SK-N-SH treated with all-trans-retinoic acid at 6 μM for 48 hours (cell line): ENCODE results near the gene PIK3AP1.
"Not testable (repeated sequence)": the region's sequence is repeated elsewhere in the genome, so short reads cannot be mapped to it uniquely, and the experiment has no call there.

Source experiments
- ATAC-seq: fragments of 200-7000 bp; cut with Tn5 transposase; 3 replicates; pipeline ENCODE4 v1.9.1; 2020; ENCODE audit warnings: mild to moderate bottlenecking, moderate library complexity
- BACH2 ChIP-seq: fragments of 250-450 bp; sonication (Bioruptor Pico); IDR thresholded peaks from 2 replicates; pipeline ENCODE4 v1.9.0; 2021; ENCODE audit warnings: mild to moderate bottlenecking, borderline replicate concordance
- ESRRG ChIP-seq: fragments of 250-450 bp; sonication (Bioruptor Pico); IDR thresholded peaks from 2 replicates; pipeline ENCODE4 v1.6.1; 2021; ENCODE audit warnings: mild to moderate bottlenecking
- GLIS3 ChIP-seq: fragments of 250-450 bp; sonication (Bioruptor Pico); IDR thresholded peaks from 2 replicates; pipeline ENCODE4 v1.5.0; 2020; ENCODE audit warnings: mild to moderate bottlenecking, moderate library complexity
- ISL1 ChIP-seq: fragments of 250-450 bp; sonication (Bioruptor Pico); IDR thresholded peaks from 2 replicates; pipeline ENCODE4 v2.1.2; 2022; ENCODE audit warnings: mild to moderate bottlenecking, moderate library complexity
- OSR1 ChIP-seq: fragments of 250-450 bp; sonication (Bioruptor Pico); IDR thresholded peaks from 2 replicates; pipeline ENCODE4 v1.8.0; 2022; ENCODE audit warnings: moderate library complexity, mild to moderate bottlenecking, inconsistent platforms
- PPARA ChIP-seq: fragments of 250-450 bp; sonication (Bioruptor Pico); IDR thresholded peaks from 2 replicates; pipeline ENCODE4 v1.5.0; 2020; ENCODE audit warnings: mild to moderate bottlenecking, borderline replicate concordance
- RARB ChIP-seq: fragments of 250-450 bp; sonication (Bioruptor Pico); IDR thresholded peaks from 2 replicates; pipeline ENCODE4 v1.8.0; 2021; ENCODE audit warnings: mild to moderate bottlenecking, moderate library complexity
- SNAI2 ChIP-seq: fragments of 250-450 bp; sonication (Bioruptor Pico); IDR thresholded peaks from 2 replicates; pipeline ENCODE4 v1.5.0; 2020; ENCODE audit warnings: mild to moderate bottlenecking, moderate library complexity
- TCF4 ChIP-seq: fragments of 250-450 bp; sonication (Bioruptor Pico); IDR thresholded peaks from 2 replicates; pipeline ENCODE4 v1.8.0; 2021; ENCODE audit warnings: mild to moderate bottlenecking, moderate library complexity, borderline replicate concordance
- TOX ChIP-seq: fragments of 250-450 bp; sonication (Bioruptor Pico); IDR thresholded peaks from 2 replicates; pipeline ENCODE4 v1.8.0; 2021; ENCODE audit warnings: mild to moderate bottlenecking, moderate library complexity, borderline replicate concordance
- ZC3H10 ChIP-seq: fragments of 250-450 bp; sonication (Bioruptor Pico); IDR thresholded peaks from 2 replicates; pipeline ENCODE4 v1.5.1; 2021; ENCODE audit warnings: mild to moderate bottlenecking, moderate library complexity
- ZFP3 ChIP-seq: fragments of 250-450 bp; sonication (Bioruptor Pico); IDR thresholded peaks from 2 replicates; pipeline ENCODE4 v1.5.0; 2020; ENCODE audit warnings: mild to moderate bottlenecking, moderate library complexity
- ZFP30 ChIP-seq: fragments of 450-650 bp; formaldehyde crosslinking; IDR thresholded peaks from 2 replicates; pipeline ENCODE4 v1.5.0; 2022; ENCODE audit warnings: mild to moderate bottlenecking, moderate library complexity
- ZNF565 ChIP-seq: fragments of 450-650 bp; formaldehyde crosslinking; conservative IDR thresholded peaks from 2 replicates; pipeline ENCODE4 v1.5.0; 2020; ENCODE audit warnings: low read depth, mild to moderate bottlenecking, moderate library complexity
- ZNF70 ChIP-seq: fragments of 450-650 bp; formaldehyde crosslinking; IDR thresholded peaks from 2 replicates; pipeline ENCODE4 v1.5.0; 2020; ENCODE audit warnings: mild to moderate bottlenecking, moderate library complexity
- ZNF8 ChIP-seq: fragments of 450-650 bp; formaldehyde crosslinking; IDR thresholded peaks from 2 replicates; pipeline ENCODE4 v1.5.0; 2020; ENCODE audit warnings: mild to moderate bottlenecking, moderate library complexity
- TF ChIP-seq, protein P1 (sequence below): fragments of 250-450 bp; sonication (Bioruptor Pico); IDR thresholded peaks from 2 replicates; pipeline ENCODE4 v1.8.0; 2020; ENCODE audit warnings: mild to moderate bottlenecking, moderate library complexity, borderline replicate concordance
- TF ChIP-seq, protein P2 (sequence below): fragments of 250-450 bp; sonication (Bioruptor Pico); IDR thresholded peaks from 2 replicates; pipeline ENCODE4 v1.5.1; 2021; ENCODE audit warnings: mild to moderate bottlenecking, moderate library complexity
- TF ChIP-seq, protein P3 (sequence below): fragments of 250-450 bp; sonication (Bioruptor Pico); IDR thresholded peaks from 2 replicates; pipeline ENCODE4 v1.5.1; 2020; ENCODE audit warnings: low read depth, mild to moderate bottlenecking, moderate library complexity
- TF ChIP-seq, protein P4 (sequence below): fragments of 250-450 bp; sonication (Bioruptor Pico); IDR thresholded peaks from 2 replicates; pipeline ENCODE4 v1.8.0; 2021; ENCODE audit warnings: low read depth, mild to moderate bottlenecking, moderate library complexity, borderline replicate concordance
- TF ChIP-seq, protein P5 (sequence below): fragments of 250-450 bp; sonication (Bioruptor Pico); IDR thresholded peaks from 2 replicates; pipeline ENCODE4 v1.5.0; 2020; ENCODE audit warnings: mild to moderate bottlenecking, moderate library complexity

Gene PIK3AP1

DNA sequence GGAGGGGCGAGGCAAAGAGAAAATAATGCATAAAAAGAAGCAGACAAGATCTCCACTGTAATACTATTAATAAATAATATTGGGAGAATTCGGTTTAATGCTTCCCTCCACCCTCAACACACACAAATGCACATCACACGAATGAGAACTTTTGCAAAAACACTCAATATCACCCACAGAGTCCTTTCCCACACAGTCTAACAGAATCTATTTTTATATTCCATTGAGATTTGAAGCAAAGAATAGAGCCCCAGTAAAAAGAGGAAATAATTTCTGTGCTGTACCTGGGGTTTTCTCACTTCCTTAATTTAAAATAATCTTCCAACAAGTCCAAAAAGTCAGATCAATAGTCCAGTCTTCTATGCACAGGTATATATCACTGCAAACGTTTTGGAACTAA lies 17.0 kb downstream of the PIK3AP1 start:
- TF ChIP-seq TCF4 (CRISPR knock-in tag): no peak
- no peak for TF ChIP-seq PPARA (CRISPR knock-in tag)
- TF ChIP-seq ZNF70 (CRISPR knock-in tag): no peak
- no peak for TF ChIP-seq GLIS3 (CRISPR knock-in tag)
- no peak for TF ChIP-seq SNAI2 (CRISPR knock-in tag)
- TF ChIP-seq, protein P1, sequence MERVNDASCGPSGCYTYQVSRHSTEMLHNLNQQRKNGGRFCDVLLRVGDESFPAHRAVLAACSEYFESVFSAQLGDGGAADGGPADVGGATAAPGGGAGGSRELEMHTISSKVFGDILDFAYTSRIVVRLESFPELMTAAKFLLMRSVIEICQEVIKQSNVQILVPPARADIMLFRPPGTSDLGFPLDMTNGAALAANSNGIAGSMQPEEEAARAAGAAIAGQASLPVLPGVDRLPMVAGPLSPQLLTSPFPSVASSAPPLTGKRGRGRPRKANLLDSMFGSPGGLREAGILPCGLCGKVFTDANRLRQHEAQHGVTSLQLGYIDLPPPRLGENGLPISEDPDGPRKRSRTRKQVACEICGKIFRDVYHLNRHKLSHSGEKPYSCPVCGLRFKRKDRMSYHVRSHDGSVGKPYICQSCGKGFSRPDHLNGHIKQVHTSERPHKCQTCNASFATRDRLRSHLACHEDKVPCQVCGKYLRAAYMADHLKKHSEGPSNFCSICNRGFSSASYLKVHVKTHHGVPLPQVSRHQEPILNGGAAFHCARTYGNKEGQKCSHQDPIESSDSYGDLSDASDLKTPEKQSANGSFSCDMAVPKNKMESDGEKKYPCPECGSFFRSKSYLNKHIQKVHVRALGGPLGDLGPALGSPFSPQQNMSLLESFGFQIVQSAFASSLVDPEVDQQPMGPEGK (CRISPR knock-in tag): no peak
- no peak for TF ChIP-seq TOX (CRISPR knock-in tag)
- no peak for TF ChIP-seq ZNF565 (CRISPR knock-in tag)
- no peak for TF ChIP-seq RARB (CRISPR knock-in tag)
- no peak for TF ChIP-seq BACH2 (CRISPR knock-in tag)
- TF ChIP-seq, all 23 proteins: peak for 0
- ATAC-seq: no peak

DNA sequence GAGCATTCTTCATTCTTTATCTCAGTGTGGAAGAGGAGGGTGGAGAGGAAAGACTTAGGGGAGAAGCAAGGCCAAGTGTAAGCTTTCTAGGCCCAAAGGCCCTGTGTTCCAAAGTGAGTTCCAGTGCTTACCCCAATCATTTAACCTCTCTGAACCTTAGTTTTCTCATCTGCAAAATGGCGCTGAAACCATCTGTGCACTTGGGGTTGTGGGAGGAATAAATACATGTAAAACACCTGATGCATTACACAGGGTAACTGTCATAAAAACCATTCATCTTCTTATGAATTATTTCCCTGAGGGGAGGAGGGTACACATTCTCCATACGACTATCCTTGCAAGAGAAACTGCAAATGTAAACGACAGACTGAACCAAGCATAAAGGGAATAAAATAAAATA lies 19.0 kb downstream of the PIK3AP1 start:
- no peak for ATAC-seq
- TF ChIP-seq, protein P2, sequence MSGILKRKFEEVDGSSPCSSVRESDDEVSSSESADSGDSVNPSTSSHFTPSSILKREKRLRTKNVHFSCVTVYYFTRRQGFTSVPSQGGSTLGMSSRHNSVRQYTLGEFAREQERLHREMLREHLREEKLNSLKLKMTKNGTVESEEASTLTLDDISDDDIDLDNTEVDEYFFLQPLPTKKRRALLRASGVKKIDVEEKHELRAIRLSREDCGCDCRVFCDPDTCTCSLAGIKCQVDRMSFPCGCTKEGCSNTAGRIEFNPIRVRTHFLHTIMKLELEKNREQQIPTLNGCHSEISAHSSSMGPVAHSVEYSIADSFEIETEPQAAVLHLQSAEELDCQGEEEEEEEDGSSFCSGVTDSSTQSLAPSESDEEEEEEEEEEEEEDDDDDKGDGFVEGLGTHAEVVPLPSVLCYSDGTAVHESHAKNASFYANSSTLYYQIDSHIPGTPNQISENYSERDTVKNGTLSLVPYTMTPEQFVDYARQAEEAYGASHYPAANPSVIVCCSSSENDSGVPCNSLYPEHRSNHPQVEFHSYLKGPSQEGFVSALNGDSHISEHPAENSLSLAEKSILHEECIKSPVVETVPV: no peak
- no peak for TF ChIP-seq ISL1 (CRISPR knock-in tag)

DNA sequence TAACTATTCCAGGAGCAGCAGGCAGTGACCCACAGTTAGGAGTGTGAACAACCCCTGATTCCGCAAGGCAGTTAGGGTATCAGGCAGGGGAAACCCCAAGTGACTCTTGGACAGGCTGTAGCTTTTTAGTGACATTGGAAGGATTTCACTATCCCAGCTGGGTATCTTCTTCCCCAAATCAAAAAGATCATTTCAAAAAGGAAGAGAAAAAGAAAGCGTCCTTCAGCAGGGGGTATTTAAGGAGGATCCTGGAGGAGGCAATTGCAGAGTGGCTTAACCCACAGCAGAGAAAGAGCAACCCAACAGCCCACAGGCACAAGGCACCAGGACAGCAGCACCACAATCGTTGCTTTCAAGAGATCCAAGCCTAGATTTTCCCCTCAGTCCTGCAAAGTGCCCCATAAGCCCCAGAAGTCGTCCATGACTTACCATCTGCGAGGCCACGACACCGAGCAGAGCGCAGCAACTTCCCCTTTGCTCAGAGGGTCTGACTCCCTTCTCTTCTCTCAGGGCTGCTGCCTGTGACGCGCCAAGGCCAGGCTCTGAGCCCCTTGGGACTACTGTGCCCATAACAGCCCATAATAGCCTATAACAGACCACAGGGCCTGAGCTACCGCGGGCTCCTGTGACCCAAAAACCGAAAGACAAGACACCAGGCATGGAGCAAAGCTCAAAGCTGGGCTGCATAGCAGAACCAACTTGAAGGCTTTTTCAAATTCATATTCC lies 19.8 kb downstream of the PIK3AP1 start:
- ATAC-seq: no peak
- no peak for TF ChIP-seq ZNF8
- no peak for TF ChIP-seq SNAI2 (CRISPR knock-in tag)
- no peak for TF ChIP-seq ZFP30 (CRISPR knock-in tag)
- TF ChIP-seq, protein P3, sequence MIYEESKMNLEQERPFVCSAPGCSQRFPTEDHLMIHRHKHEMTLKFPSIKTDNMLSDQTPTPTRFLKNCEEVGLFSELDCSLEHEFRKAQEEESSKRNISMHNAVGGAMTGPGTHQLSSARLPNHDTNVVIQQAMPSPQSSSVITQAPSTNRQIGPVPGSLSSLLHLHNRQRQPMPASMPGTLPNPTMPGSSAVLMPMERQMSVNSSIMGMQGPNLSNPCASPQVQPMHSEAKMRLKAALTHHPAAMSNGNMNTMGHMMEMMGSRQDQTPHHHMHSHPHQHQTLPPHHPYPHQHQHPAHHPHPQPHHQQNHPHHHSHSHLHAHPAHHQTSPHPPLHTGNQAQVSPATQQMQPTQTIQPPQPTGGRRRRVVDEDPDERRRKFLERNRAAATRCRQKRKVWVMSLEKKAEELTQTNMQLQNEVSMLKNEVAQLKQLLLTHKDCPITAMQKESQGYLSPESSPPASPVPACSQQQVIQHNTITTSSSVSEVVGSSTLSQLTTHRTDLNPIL (CRISPR knock-in tag): no peak
- no peak for TF ChIP-seq PPARA (CRISPR knock-in tag)
- TF ChIP-seq, protein P1 (CRISPR knock-in tag): no peak
- no peak for TF ChIP-seq ZNF70 (CRISPR knock-in tag)
- no peak for TF ChIP-seq ZC3H10
- TF ChIP-seq ZFP3: no peak
- no peak for TF ChIP-seq TCF4 (CRISPR knock-in tag)
- TF ChIP-seq ESRRG (CRISPR knock-in tag): no peak
- no peak for TF ChIP-seq TOX (CRISPR knock-in tag)
- TF ChIP-seq, protein P4, sequence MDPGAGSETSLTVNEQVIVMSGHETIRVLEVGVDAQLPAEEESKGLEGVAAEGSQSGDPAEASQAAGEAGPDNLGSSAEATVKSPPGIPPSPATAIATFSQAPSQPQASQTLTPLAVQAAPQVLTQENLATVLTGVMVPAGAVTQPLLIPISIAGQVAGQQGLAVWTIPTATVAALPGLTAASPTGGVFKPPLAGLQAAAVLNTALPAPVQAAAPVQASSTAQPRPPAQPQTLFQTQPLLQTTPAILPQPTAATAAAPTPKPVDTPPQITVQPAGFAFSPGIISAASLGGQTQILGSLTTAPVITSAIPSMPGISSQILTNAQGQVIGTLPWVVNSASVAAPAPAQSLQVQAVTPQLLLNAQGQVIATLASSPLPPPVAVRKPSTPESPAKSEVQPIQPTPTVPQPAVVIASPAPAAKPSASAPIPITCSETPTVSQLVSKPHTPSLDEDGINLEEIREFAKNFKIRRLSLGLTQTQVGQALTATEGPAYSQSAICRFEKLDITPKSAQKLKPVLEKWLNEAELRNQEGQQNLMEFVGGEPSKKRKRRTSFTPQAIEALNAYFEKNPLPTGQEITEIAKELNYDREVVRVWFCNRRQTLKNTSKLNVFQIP (CRISPR knock-in tag): no peak
- TF ChIP-seq ZNF565 (CRISPR knock-in tag): no peak

DNA sequence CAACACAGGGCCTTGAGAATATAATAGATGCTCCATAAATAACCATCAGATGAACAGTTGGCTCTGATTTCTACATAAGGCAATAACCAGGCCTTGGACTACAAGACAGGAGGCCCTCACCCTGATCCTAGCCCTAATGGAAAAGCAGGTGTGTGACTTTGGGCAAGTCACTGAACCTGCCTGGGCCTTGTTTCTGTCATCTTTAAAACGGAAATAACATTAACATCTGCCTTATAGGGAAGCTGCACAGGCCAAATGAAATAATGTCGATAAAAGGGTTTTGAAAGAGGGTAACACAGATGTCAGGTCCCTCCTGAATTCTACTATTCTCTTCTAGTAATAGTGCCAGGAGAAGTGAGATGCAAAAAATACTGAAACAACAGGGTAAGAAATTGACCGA lies 20.7 kb downstream of the PIK3AP1 start:
- TF ChIP-seq RARB (CRISPR knock-in tag) (no peak), TOX (CRISPR knock-in tag) (no peak), ZC3H10 (no peak), ZFP30 (CRISPR knock-in tag) (no peak), OSR1 (CRISPR knock-in tag) (no peak)
- TF ChIP-seq, protein P5, sequence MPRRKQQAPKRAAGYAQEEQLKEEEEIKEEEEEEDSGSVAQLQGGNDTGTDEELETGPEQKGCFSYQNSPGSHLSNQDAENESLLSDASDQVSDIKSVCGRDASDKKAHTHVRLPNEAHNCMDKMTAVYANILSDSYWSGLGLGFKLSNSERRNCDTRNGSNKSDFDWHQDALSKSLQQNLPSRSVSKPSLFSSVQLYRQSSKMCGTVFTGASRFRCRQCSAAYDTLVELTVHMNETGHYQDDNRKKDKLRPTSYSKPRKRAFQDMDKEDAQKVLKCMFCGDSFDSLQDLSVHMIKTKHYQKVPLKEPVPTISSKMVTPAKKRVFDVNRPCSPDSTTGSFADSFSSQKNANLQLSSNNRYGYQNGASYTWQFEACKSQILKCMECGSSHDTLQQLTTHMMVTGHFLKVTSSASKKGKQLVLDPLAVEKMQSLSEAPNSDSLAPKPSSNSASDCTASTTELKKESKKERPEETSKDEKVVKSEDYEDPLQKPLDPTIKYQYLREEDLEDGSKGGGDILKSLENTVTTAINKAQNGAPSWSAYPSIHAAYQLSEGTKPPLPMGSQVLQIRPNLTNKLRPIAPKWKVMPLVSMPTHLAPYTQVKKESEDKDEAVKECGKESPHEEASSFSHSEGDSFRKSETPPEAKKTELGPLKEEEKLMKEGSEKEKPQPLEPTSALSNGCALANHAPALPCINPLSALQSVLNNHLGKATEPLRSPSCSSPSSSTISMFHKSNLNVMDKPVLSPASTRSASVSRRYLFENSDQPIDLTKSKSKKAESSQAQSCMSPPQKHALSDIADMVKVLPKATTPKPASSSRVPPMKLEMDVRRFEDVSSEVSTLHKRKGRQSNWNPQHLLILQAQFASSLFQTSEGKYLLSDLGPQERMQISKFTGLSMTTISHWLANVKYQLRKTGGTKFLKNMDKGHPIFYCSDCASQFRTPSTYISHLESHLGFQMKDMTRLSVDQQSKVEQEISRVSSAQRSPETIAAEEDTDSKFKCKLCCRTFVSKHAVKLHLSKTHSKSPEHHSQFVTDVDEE (CRISPR knock-in tag): no peak
- no peak for ATAC-seq

DNA sequence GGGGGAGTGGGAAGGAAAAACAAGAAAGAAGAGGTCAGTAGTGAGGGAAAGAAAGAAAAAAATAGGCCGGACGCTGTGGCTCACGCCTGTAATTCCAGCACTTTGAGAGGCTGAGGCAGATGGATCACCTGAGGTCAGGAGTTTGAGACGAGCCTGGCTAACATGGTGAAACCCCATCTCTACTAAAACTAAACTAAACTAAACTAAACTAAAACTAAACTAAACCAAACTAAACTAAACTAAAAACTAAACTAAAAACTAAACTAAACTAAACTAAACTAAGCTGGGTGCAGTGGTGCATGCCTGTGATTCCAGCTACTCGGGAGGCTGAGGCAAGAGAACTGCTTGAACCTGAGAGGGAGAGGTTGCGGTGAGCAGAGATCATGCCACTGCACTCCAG lies 22.0 kb downstream of the PIK3AP1 start:
- not testable (repeated sequence) for ATAC-seq
